Psoas muscle (tissue), 8 donors: Measurements from ENCODE around the gene GNAI3. TPM values are rescaled to one million over a fixed set of nuclear protein-coding genes. Genes with fewer than 3 reads are reported as not detected.

Experiments used
- ATAC-seq, 4 donors: fragments of 200-7000 bp; cut with Tn5 transposase; one replicate each; pipeline ENCODE4 v1.9.1; 2020; ENCODE audit warnings: moderate library complexity in 3 of 4, mild to moderate bottlenecking in 2 of 4
- DNase-seq, 2 donors: peaks; one replicate each; pipeline ENCODE4 v3.0.0-alpha.2; 2020
- H3K27ac ChIP-seq: fragments of 200-600 bp; one replicate; pipeline ENCODE4 v1.8.0; 2022
- H3K27me3 ChIP-seq, 3 donors: fragments of 200-600 bp in 1 of 3; one replicate each; pipeline versions ENCODE4 v1.6.1 to v1.8.0; 2013 to 2022; ENCODE audit warnings: low read length in 2 of 3, mild to moderate bottlenecking in 2 of 3, moderate library complexity in 1 of 3; ENCODE audit not compliant: insufficient read depth in 3 of 3
- H3K36me3 ChIP-seq, 2 donors: fragments of 200-600 bp in 1 of 2; one replicate each; pipeline versions ENCODE4 v1.6.1 to v1.8.0; 2013 to 2022; ENCODE audit warnings: low read depth in 1 of 2, mild to moderate bottlenecking in 1 of 2, moderate library complexity in 1 of 2; ENCODE audit not compliant: insufficient read depth in 1 of 2
- H3K4me1 ChIP-seq: fragments of 200-600 bp; one replicate; pipeline ENCODE4 v1.8.0; 2022
- H3K4me3 ChIP-seq: fragments of 200-600 bp; one replicate; pipeline ENCODE4 v1.8.0; 2022; ENCODE audit warnings: mild to moderate bottlenecking
- H3K9me3 ChIP-seq: fragments of 200-600 bp; one replicate; pipeline ENCODE4 v1.8.0; 2022
- CTCF ChIP-seq: fragments of 200-600 bp; IDR thresholded peaks from one replicate; pipeline ENCODE4 v1.8.0; 2022; ENCODE audit warnings: antibody characterized with exemption
- WGBS, 3 donors: extraction: QIAGEN DNeasy Blood & Tissue Kit; methylation state at CpG; one replicate each; pipeline versions ENCODE4 v1.1.6 to v1.1.7; 2013; 5-methylcytosine and 5-hydroxymethylcytosine counted together
- intact Hi-C, 2 donors: fragments of 100-400 bp; cut with DNase I; formaldehyde crosslinking; loops; one replicate each; pipeline versions ENCODE4 v1.11.0 to v1.14.2; 2022
- polyA plus RNA-seq, 3 donors: library from polyadenylated mRNA; stranded (reverse); fragments of 200-250 nt; gene quantifications; one replicate each; pipeline ENCODE4 v1.2.3, GENCODE V29; 2013
- total RNA-seq, 4 donors: library from RNA; stranded (reverse); fragmentation: NEBNext Ultra II Directional in 2 of 4; extraction: Animal tissue kit (Norgen Biotek cat#: 25700) in 2 of 4; gene quantifications; one replicate each; pipeline versions ENCODE4 v1.2.1 to v1.2.4, GENCODE V29; 2021 to 2023
- donor health status: healthy with polysubstance abuse.
- donor health status: DM: no; HTN: no; CAD: no; lungs with moderate emphysema.
- donor health status: Bipolar disorder and iron deficiency.
- donor health status: healthy.
- donor health status: DM: yes; HTN: yes; CAD: no.
- donor health status: DM: no; HTN: no; CAD: no.
- donor health status: DM: no; HTN: no; CAD: no.
- donor health status: DM: yes; HTN: yes; CAD: no.

The GNAI3 gene
- total and polyA plus RNA-seq, 7 donors: 0.96 to 2.9 (median 1.7) TPM

- ATAC-seq (no peak), DNase-seq (no peak)
- no peak overlapping the region for H3K4me3 ChIP-seq
- no peaks in the 10 kb centered on the region for H3K9me3 ChIP-seq
- TF ChIP-seq CTCF: no peak
- no peaks in the 10 kb centered on the region for H3K27me3 ChIP-seq
- 89 to 94% (median 92%) methylated on average over 12 of the region's 12 CpGs for WGBS, 3 donors
- intact Hi-C loops: no loop called here
- H3K36me3 ChIP-seq: peaks cover 0 to 22% of the 10 kb centered on the region in 2 donors
- H3K4me1 ChIP-seq: peaks cover 14% of the 10 kb centered on the region
- H3K27ac ChIP-seq: peak overlapping the region; percentile 97
Measured at GRCh38 chr1:109654519-109654918, 106.1 kb downstream of the GNAI3 start.

GRCh38 chr1:109655615-109656519 is 107.5 kb downstream of the GNAI3 start, which contains the start of gene GSTM4:
Gene GSTM4 (plus strand): TSS chr1:109656099. CDS start chr1:109656390, 291 bp downstream.
- no peak for TF ChIP-seq CTCF
- peak; percentile 95 to 98 (median 96) for ATAC-seq
- WGBS, 3 donors: 0 to 1% (median 1%) methylated on average over 54 of the region's 54 CpGs
- H3K27me3 ChIP-seq: no peaks in the 10 kb centered on the region
- H3K9me3 ChIP-seq: no peaks in the 10 kb centered on the region
- intact Hi-C loops: no loop called here
- H3K36me3 ChIP-seq: peaks cover 0 to 35% of the 10 kb centered on the region in 2 donors
- peak within 1 kb of the TSS; percentile 88 for H3K4me3 ChIP-seq
- H3K4me1 ChIP-seq: peaks cover 14% of the 10 kb centered on the region
- peak; percentile 89 to 95 for DNase-seq
- peak within 1 kb of the TSS; percentile 97 for H3K27ac ChIP-seq

- 86 to 92% (median 89%) methylated on average over 4 of the region's 4 CpGs for WGBS, 3 donors
- H3K27me3 ChIP-seq: no peaks in the 10 kb centered on the region
- peaks cover 0 to 50% of the 10 kb centered on the region in 2 donors for H3K36me3 ChIP-seq
- ATAC-seq (no peak), DNase-seq (no peak)
- H3K4me1 ChIP-seq: peaks cover 14% of the 10 kb centered on the region
- intact Hi-C loops: no loop called here
- H3K27ac ChIP-seq: no peak overlapping the region
- TF ChIP-seq CTCF: no peak
- H3K9me3 ChIP-seq: no peaks in the 10 kb centered on the region
- H3K4me3 ChIP-seq: no peak overlapping the region
Measured at GRCh38 chr1:109657395-109657794, 109.0 kb downstream of the GNAI3 start.

GRCh38 chr1:109657970-109658369 is 109.6 kb downstream of the GNAI3 start:
- Histone ChIP-seq H3K27ac (peak overlapping the region; percentile 30), H3K27me3 (no peaks in the 10 kb centered on the region), H3K4me3 (no peak overlapping the region), H3K36me3 (peaks cover 0 to 54% of the 10 kb centered on the region in 2 donors), H3K4me1 (peaks cover 14% of the 10 kb centered on the region), H3K9me3 (no peaks in the 10 kb centered on the region)
- WGBS, 3 donors: 66 to 77% (median 70%) methylated on average over 7 of the region's 7 CpGs
- DNase-seq (no peak), ATAC-seq (no peak)
- no peak for TF ChIP-seq CTCF
- intact Hi-C loops: no loop called here
